GM18526 (cell line): ENCODE data around the gene LIN7B.

Source experiments
- POLR2A ChIP-seq: IDR thresholded peaks from 3 replicates; pipeline ENCODE4 v1.6.1; 2011; ENCODE audit not compliant: insufficient read length; ENCODE audit errors: extremely low read depth

The LIN7B gene, protein sequence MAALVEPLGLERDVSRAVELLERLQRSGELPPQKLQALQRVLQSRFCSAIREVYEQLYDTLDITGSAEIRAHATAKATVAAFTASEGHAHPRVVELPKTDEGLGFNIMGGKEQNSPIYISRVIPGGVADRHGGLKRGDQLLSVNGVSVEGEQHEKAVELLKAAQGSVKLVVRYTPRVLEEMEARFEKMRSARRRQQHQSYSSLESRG

DNA sequence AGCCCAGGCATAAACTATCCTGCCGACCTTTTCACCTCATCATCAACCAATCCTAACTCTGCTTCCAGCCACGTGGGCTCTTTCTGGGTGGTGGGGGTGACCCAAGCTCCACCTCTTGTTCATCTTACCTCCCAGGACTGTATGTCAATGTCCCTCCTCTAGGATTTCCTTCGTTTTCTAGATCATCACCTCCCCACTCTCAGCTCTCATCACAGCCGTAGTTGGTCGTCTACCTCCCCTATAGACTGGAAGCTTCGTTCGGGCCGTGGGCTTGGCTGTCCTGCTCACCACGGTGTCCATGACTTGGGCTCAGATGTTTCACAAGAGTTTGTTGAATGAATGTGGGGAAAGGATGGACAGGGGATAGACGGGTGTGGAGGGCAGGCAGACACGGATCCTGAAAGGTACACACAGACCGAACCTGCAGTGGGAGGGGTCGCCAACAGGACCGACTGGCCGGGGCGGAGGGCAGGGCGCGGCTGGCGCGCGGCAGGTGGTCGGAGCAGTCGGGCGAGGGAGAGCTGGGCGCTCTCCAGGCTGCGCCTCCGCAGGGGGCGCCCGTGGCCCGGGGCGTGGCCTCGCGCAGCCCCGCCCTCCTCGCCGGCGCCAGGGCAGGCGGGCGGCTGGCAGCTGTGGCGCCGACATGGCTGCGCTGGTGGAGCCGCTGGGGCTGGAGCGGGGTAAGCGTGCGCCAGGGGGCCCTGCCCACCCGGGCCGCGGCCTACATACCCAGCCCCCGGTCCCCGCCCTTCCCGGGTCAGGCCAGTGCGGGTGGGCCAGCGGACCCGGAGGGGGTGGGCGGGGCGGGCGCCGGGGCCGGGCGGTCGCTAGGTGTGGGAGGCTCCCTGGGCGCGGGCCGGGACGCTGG is at the start of gene LIN7B:
LIN7B (plus strand) TSS at position 609 of the 868 bp plus-strand sequence; CDS start at position 644, 35 bp downstream.
- TF ChIP-seq POLR2A, result peak; percentile 46

DNA sequence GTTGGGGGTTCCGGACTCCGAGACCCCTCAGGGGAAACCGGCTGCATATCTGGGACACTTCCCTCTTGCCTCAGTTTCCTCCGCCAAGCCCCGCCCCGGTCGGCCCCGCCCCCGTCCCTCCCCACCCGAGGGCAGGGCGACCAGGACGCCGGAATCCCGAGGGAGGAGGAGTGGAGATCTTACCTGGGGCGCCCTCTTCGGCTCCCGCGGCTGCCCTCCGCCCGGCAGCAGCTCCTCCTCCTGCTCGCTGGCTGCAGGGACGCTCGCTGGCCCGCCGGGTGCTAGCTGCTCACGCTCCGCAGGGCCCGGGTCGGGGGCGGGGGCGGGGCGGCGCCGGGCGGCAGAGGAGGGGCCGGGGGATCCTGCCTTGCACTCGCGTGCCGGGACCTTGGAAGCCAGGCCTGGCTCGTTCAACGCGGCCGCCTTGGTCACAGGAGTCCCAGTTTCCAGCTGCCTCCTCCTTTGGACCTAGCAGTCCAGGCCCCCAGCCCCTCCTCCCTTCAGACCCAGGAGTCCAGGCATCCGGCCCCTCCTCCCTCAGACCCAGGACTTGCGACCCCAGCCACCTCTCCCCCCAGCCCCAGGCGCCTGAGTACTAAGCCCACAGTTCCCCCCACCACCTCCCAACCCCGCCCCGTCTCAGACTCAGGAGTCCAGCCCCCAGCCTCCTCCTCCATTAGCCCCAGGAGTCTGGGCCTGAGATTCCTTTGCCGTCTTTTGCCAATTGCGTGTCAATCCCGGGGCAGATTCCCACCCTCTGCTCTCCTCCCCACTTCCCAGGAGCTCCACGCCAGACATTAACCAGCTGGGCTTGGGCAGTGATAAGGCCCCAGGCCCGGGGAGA is 49.2 kb upstream of the LIN7B start, which contains the start of gene NTF4:
NTF4 (minus strand) TSS at position 51 of the 844 bp plus-strand sequence. CDS start 2,821 bp downstream, outside the sequence.
- no peak for TF ChIP-seq POLR2A

DNA sequence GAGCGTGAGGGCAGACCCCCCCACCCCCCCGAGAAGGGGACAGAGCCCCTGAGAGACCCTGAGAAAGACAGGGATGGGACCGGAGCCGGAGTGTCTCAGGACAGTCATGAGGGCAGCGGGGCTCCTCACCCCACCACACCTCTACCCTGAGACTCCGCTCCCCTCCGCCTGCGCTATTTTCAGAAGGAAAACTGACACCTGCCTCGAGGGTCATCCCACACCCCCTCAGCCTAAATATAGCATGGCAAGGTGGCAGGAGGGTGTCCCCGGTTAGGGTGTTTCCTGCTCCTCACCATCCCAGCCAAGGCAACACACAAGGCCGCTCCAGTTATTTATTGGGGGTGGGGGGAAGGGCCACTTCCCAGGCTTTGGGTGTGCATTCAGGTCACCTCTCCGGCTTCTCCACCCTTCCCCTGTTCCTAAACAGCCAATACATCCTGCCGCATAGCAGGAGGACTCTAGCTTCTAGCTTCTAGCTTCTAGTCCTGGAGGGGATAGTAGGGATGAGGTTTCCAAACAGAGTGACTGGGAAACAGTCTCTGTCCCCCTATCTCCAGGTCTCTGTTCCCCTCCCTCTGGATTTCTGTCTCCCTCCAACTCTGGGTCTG is 48.2 kb upstream of the LIN7B start:
- no peak for TF ChIP-seq POLR2A

DNA sequence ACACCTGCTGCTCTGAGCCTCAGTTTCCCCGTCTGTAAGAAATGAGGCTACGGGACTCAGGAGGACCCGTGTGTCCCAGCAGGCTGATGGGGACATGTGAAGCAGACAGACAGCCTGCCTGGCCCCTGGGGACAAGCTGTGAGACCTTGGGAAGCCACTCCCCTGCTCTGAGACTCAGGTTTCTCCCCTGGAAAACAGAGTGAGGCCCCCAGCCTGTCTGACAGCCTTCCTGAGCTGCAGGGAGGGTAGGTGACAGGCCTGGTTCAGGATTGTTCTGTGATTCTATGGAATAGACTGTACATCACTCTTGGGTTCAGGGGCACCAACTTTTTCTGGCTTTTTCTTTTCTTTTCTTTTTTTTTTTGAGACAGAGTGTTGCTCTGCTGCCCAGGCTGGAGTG is 46.6 kb upstream of the LIN7B start:
- TF ChIP-seq POLR2A, result no peak

DNA sequence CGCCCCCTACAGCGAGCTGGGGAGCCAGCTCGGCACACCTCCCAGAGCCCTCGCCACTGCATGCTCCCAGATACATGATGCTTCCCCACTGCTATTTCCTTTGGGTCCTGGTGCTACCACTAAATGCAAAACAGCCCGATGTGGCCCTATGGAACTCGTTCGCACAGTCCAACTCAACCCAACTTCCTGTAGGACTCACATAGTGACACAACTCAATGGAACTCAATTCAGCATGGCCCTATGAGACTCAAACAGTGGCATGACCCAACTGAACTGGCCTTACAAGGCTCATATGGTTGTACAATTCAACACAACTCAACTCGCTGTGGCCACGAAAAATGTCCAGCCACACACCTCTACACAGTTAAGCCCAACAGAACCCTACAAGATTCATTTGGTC is 45.1 kb upstream of the LIN7B start:
- TF ChIP-seq POLR2A, result no peak

DNA sequence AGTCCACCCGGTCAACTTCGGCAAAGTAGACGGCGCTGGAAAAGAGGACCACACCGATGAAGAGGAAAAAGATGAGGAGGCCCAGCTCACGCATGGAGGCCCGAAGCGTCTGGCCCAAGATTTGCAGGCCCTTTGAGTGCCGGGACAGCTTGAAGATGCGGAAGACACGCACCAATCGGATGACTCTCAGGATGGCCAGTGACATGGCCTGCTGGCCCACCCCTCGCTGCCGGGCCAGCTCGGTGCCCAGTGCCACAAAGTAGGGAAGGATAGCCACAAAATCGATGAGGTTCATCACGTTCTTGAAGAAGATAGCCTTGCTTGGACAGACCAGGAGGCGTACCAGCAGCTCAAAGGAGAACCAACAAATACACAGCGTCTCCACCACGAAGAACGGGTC is 43.8 kb upstream of the LIN7B start:
- no peak for TF ChIP-seq POLR2A

DNA sequence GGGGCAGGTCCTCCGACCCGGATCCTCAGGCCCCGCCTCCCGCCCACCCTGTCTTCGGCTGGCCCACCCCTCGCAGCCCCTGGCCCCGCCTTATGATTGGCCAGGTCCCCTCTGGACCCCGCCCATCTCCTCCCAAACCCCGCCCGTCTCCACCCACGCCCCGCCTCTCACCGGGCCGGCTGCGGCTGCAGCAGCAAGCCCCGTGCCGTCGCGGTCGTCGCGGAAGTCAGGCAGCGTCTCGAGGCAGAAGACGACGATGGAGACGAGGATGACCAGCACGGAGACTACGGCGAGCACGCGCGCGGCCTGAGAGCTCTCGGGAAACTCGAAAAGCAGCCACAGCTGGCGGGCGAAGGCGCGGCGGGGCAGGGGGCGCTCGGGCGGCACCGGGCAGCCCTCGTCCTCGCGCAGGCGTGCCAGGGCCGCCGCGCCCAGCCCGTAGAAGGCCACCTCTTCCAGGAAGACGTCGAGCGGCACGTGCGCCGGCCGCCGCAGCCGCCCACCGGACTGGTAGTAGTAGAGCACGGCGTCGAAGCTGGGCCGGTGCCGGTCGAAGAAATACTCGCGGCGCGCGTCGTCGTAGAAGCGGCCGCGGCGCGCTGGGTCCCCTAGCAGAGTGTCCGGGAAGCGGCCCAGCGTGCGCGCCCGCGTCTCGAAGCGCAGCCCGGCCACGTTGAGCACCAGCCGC is 42.2 kb upstream of the LIN7B start:
- TF ChIP-seq POLR2A, result no peak

DNA sequence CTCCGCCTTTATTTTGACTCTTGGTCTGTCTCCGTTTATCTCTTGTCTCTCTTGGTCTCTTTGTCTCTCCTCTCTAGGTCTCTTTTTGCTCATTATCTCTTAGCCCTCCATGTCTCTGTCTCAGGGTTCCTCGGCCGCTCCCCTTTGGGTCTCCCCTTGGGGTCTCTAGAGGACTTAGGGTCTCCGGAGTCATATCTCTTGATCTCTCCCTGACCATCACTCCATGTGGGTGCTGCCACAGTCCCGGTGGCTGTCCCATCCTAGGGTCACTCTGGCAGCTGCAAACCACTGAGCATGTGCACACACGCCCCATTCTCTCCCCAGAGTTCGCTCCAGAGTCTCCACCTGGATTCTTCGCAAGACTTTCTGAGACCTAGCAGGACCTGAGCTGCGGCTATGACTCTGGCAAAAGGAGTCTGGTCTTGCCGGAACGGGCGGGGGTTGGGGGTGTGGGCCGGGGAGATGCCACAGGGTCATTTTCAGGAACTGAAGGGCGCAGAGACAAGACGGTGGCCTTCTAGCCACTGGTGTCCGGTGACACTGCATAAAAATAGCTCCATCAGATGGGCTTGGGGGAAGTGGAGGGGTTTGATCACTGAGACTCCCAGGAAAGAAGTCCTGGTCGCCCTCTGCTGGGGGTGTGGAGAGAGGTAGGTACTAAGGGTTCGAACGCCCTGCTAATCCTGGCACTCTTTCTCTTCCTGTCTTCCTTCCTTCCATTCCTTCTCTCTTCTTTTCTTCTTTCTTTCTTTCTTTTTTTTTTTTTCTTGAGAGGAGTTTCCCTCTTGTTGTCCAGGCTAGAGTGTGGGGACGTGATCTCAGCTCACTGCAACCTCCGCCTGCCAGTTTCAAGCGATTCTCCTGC is 40.4 kb upstream of the LIN7B start:
- no peak for TF ChIP-seq POLR2A

DNA sequence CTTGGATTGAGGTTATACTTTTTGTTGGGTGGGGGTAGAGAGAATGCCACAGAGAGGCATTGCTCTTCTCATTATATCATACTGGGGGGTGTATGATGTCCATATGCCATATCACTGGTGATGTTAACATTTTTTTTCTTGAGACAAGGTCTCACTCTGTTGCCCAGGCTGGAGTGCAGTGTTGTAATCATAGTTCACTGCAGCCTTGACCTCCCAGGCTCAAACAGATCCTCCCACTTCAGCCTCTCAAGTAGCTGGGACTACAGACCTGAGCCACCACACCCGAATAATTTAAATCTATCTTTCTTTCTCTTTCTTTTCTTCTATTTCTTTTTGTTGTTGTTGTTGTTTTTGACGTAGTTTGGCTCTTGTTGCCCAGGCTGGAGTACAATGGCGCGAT is 33.8 kb upstream of the LIN7B start:
- no peak for TF ChIP-seq POLR2A

DNA sequence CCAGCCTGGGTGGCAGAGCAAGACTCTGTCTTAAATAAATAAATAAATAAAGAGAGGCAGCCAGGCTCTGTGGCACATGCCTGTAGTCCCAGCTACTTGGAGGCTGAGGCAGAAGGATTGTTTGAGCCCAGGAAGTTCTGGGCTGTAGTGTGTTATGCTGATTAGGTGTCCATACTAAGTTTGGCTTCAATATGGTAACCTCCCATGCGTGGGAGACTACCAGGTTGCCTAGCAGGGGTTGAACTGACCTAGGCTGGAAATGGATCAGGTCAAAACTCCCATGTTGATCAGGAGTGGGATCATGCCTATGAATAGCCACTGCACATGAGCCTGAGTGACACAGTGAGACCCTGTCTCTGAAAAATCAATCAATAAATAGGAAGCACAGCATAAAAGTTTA is 32.9 kb upstream of the LIN7B start:
- TF ChIP-seq POLR2A, result no peak

DNA sequence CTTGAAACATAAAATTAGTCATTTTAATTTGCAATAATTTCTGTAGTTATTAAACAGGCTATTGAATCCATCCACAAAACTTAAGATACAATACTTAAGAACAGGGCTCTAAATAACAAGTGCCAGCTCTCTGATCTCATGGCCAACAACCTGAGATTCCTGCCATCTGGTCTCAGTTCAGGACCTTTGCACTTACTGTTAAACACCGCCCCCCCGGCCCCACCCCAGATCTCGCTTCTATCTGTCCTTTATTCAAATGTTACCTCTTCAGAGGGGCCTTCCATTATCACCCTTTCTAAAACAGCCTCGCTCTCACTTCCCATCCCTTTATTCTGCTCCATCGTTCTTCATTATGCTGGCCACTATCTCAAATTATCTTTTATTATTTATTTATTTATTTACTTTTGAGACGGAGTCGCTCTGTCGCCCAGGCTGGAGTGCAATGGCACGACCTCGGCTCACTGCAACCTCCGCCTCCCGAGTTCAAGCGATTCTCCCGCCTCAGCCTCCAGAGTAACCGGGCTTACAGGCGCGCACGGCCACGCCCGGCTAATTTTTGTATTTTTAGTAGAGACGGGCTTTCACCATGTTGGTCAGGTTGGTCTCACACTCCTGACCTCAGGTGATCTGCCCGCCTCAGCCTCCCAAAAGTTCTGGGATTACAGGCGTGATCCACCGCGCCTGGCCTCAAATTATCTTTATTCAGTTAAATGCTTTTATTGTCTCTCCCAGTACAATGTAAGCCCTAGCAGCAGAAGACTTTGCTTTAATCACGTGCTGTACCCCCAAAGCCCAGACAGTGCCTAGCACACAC is 29.8 kb upstream of the LIN7B start:
- TF ChIP-seq POLR2A, result no peak

DNA sequence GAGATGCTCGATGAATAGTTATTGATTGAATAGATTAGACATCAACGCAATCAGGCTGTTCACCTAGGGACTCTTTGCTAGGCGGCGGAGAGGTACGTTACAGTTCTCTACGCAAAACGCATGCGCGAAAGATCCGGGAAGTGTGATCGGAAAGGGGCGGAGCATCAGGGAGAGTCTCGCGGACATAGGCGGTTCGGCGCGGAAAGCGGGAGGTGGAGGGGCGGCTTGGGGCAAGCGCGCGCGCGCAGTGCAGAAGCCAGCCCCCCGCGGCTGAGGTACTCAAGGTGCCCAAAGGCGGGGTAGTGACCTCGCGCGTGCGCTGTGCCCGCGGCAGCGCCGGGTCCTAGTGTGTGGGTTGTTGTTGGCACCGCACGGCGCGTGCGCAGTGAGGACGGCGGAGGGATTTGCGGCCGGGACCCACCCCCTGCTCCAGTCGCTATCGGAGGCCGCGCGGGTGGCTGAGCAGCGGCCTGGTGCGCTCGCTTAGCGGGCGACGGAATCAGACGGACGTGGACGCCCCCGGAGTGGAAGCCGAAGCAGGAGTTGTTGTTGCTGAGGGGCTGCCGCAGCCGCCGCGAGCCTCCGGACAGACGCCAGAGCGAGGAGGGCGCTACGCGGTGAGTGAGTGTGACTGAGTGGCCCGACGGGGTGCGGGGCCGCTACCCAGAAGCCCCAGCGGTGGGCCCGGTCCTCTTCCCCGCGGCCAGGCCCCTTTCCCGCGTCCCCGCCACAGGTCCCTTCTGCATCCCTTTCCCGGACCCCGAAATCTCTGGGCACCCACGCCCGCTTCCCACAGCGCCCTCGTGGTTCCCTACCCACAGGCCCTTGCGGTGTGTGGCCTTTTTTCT is 28.9 kb upstream of the LIN7B start, which contains the start of gene SNRNP70:
SNRNP70 (plus strand) TSS at position 432 of the 848 bp plus-strand sequence. CDS start 964 bp downstream, outside the sequence.
- TF ChIP-seq POLR2A, result peak; percentile 97
